Retinal pigment epithelial cell (primary cell): ENCODE data around the gene SLC6A19.
"Not testable (repeated sequence)": the region's sequence is repeated elsewhere in the genome, so short reads cannot be mapped to it uniquely, and the experiment has no call there.

Experiments used
- DNase-seq: peaks from one replicate; pipeline ENCODE4 v3.0.0-alpha.2; 2010; ENCODE audit warnings: low read depth
- H3K4me3 ChIP-seq: 2 replicates; pipeline ENCODE4 v1.5.1; 2011; ENCODE audit warnings: mild to moderate bottlenecking, low read length, control low read depth, moderate library complexity
- CTCF ChIP-seq: conservative IDR thresholded peaks from 2 replicates; pipeline ENCODE4 v1.5.1; 2011; ENCODE audit warnings: low read depth, low read length, control low read depth, inconsistent platforms

Gene SLC6A19

DNA sequence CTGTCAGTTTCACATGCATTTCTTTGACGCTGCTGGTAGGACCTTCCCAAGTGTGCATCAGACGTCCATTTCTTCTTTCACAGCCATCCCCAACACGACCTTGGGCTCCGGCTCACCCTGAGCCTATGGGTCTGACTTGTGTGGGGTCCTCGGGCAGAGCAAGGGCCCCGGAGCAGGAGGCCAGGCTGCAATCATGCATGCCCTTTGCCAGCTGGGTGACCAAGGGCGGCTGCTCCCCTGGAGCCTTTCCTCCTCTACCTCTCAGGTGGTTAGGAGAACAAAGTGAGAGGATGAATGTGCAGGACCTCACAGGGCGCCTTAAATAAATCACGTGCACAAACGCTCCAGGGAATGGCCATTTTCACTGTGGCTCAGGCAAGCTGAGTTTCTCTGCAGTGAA is 60.2 kb downstream of the SLC6A19 start:
- TF ChIP-seq CTCF, result no peak
- no peak for DNase-seq
- no peak overlapping the region for H3K4me3 ChIP-seq

DNA sequence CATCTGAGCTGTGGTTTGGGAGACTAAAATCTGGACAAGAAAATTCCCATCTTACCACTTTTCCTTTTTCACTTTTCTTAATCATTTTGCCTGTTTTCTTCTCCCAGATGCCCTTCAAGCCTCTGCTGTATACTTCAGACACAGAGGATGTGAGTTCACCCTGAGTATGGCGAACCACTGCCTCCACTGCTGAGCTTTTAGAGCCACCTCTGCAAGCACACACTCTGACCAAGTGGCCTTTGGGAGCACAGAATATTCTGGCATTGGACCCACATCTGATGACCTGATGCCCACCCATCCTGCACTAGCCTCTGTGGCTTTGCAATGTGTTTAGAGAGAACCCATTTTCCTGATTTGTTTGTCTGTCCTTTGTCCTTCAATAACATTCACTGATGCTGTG is 61.0 kb downstream of the SLC6A19 start:
- no peak for DNase-seq
- no peak overlapping the region for H3K4me3 ChIP-seq
- TF ChIP-seq CTCF, result no peak

DNA sequence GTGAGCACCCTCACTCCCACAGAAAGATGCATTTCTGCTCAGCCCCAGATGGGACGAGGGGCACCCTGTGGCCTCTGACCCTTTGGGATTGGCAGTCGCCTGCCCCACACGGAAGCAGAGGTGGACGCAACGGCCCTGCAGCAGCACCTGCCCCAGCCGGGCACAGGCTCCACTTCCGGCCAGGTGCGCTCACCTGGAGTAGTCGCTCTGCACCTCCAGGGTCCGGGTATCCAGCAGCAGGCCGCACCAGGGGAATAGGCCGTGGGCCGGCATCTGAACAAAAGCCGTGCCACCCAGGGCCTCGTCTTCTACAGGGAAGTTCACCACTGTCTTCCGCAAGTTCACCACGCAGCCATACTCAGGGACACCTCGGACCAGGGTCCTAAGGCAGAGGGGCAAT is 62.8 kb downstream of the SLC6A19 start:
- no peak for TF ChIP-seq CTCF
- DNase-seq, result no peak
- H3K4me3 ChIP-seq, result no peak overlapping the region

DNA sequence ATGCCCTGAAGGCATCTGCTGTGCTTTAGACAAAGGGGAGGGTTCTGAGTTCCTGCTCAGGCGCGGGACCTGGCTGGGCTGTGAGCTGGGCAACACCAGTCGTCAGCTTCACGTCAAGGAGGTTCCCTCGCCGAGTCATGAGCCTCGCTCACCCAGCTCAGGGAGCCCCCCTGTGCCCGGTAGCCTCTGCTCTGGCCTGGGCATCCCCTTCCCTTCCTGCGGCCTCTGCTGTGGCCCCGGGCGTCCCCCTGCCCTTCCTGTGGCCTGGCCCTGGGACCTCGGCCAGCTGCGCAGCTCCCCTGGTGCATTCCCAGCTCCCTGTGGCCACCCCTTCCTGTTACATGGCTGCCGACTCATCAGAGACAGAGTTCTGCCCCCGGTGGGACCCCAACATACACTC is 63.6 kb downstream of the SLC6A19 start:
- no peak for TF ChIP-seq CTCF
- H3K4me3 ChIP-seq, result no peak overlapping the region
- no peak for DNase-seq

GRCh38 chr5:1265461-1266455 is 64.4 kb downstream of the SLC6A19 start:
- TF ChIP-seq CTCF, result no peak
- DNase-seq, result no peak
- H3K4me3 ChIP-seq, result no peak overlapping the region

DNA sequence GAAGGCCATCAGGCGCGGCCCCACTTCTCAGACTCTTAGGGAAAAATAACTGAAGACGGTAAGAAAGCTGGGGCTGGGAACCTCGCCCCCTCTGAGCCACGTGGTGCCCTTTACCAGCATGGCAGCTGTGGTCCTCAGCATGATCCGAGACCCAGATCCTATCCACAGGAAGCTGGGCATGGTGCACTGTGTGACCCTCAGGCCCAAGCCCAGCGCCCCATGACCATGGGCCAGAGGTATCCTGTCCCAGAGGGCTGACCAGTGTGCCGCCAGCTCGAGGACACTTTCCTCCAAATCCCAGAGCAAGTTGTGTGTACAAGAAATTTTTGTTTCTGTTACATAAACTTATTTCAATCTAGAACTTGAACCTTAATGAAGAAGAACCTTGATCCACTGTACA is 65.4 kb downstream of the SLC6A19 start:
- no peak for TF ChIP-seq CTCF
- no peak overlapping the region for H3K4me3 ChIP-seq
- DNase-seq, result no peak

DNA sequence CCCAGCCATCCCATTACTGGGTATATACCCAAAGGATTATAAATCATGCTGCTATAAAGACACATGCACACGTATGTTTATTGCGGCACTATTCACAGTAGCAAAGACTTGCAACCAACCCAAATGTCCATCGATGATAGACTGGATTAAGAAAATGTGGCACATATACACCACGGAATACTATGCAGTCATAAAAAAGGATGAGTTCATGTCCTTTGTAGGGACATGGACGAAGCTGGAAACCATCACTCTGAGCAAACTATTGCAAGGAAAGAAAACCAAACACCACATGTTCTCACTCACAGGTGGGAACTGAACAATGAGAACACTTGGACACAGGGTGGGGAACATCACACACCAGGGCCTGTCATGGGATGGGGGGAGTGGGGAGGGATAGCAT is 66.1 kb downstream of the SLC6A19 start:
- DNase-seq, H3K4me3 ChIP-seq: not testable (repeated sequence)
